LNCAP (cell line): ENCODE data around the gene SLC43A3.

Experiments used
- CTCF ChIP-seq: fragments of 450-650 bp; IDR thresholded peaks from 2 replicates; pipeline ENCODE4 v1.5.1; 2017; ENCODE audit warnings: mild to moderate bottlenecking

Gene SLC43A3

DNA sequence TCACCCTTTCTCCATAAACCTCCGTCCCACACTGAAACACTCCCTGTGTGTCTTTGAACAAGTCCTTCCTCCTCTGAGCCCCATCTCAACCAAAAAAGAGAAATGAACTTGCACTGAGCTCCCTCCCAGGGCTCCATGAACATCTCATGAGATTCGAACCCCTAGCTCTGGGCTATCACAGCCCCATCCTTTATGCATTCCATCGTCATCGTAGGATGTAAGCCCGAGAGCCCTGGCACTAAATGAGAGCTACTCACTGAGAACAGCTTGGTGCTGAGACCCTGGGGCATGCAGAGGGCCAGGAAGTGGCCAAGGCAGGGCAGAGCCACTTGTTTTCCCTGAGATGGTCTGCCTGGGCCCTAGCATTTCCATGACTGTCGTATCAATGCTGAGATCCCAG lies 12.9 kb upstream of the SLC43A3 start:
- no peak for TF ChIP-seq CTCF

DNA sequence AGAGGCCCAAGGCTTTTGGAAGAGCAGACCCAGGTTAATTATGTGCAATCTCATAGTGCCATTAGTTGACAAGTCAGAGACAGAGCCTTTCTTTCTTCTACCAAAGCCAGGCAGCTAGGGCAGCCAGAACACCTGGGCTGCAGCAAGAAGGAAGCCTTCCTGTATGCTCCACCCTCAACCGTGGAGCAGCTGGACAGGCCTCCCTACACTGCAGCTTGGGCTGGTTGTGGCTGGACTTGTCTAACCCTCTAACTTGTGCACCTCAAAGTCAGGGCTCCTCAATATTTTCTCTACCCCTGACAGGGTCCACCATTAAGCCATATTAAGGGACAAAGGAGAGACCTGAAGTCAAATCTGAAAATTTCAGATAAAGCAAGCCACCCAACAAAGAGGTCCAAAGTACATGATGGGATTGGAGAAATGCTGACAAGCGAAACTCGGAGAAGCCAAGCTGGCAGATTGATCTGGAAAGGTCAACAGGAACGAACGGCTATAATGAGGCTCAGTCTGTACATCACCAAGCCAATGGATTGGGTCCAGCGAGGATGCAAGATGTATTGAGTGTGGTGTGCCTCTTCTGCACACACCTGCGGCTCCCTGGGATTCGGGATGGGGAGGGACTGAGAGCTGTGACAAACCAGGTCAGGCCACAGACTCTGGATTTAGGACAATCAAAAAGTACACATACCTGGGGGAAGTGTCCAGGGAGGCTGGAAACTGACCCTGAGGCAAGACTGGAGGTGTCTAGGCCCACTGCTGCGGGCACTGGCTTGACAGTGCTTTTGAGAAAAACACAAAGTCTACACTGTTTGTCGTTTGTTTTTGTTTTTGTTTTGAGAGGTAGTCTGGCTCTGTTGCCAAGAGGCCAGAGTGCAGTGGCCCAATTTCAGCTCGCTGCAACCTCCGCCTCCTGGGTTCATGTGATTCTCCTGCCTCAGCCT lies 11.7 kb upstream of the SLC43A3 start:
- TF ChIP-seq CTCF: no peak

- no peak for TF ChIP-seq CTCF
These were observed 9.1 kb upstream of the SLC43A3 start for GRCh38 chr11:57436031-57436430.

GRCh38 chr11:57434640-57435546 lies 8.0 kb upstream of the SLC43A3 start:
- TF ChIP-seq CTCF: no peak

DNA sequence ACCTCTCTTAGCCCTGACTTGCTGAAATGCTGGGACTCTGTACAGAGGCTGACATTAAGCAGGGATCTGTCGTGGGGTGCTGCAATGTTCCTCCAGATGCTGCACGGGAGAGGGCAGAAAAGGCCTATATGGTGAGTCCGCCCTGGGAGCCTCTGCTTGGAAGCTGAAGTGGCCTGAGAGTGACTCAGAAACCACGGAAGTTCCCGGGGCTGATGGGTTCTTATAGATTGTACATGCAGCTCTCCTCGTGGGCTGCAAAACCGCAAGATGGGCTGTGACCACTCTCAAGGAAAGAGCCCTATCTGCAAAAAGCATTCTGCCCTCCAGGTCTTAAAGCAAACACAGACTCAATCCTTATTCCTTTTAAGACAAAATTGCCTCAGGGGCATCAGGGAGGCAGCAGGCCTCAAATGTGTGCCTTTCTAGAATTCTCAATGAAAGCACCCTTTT lies 5.8 kb upstream of the SLC43A3 start:
- no peak for TF ChIP-seq CTCF

- TF ChIP-seq CTCF: no peak
These were observed 5.2 kb upstream of the SLC43A3 start for GRCh38 chr11:57432149-57432561.

- no peak for TF ChIP-seq CTCF
These were observed 4.0 kb upstream of the SLC43A3 start for GRCh38 chr11:57430952-57431351.
